HG03571 (cell line): ENCODE data around the gene ZYX.
A peak's percentile ranks its signal among the peaks of the same experiment; 100 is the strongest.

Experiments used
- ATAC-seq: cut with Tn5 transposase; IDR thresholded peaks from one replicate; pipeline ENCODE4 v1.9.1; 2021; ENCODE audit not compliant: unreplicated experiment

ZYX gene, protein sequence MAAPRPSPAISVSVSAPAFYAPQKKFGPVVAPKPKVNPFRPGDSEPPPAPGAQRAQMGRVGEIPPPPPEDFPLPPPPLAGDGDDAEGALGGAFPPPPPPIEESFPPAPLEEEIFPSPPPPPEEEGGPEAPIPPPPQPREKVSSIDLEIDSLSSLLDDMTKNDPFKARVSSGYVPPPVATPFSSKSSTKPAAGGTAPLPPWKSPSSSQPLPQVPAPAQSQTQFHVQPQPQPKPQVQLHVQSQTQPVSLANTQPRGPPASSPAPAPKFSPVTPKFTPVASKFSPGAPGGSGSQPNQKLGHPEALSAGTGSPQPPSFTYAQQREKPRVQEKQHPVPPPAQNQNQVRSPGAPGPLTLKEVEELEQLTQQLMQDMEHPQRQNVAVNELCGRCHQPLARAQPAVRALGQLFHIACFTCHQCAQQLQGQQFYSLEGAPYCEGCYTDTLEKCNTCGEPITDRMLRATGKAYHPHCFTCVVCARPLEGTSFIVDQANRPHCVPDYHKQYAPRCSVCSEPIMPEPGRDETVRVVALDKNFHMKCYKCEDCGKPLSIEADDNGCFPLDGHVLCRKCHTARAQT

DNA sequence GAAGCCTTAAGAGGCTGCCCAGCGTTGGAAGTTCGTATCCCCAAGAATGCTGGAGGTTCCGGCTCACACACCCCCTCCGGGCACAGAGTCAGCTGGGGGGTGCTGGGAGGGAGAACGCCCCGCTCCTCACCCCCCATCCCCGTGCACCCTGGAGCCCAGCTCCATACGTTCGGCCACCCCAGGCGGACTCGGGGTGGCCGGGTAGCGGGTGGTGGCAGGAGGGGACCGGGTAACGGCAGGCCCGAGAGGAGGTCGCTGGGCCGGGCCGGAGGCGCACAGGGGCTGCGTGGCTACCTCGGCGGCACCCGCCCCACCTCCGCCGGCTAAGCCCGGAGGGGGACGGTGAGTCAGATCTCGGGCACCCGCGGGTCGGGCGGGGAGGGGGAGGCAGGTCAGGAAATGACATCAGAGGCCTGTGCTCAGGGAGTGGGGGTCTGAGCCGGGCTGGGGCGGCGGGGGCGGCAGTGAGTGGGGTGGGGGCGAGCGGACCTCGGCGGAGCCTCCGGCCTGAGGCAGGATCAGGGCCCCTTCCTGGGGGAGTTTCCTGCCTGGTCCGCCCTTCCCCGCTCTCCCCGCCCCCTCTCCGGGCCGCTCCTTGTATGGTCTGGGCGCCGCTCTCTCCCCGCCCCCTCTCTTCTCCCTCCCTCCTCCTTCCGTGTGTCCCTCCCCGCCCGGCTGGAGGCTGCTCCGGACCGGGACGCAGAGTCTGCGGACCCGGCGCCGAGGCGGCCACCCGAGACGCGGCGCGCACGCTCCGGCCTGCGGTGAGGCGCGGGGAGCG lies at the start of gene ZYX:
TSS of gene ZYX (plus strand) at position 700 of the 781 bp plus-strand sequence. CDS start 227 bp downstream, outside the sequence.
- ATAC-seq: peak; percentile 80

DNA sequence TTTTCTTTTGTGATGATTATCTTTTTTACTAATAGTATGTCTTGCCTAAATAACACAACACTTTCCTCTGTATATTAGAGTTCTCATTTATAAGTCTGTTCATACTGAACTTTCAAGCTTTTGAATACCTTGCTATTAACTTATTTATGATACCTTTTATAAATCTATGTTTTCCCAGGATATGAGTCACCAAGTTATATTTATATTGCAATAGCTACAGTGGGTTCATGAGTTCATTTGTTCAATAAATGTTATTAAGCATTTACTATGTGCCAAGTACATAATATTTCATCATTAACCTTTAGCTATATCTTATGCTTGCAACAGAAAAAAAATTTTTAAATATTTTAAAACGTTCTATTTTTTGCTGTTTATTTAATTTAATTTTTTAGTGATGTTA lies 46.9 kb upstream of the ZYX start:
- no peak for ATAC-seq

DNA sequence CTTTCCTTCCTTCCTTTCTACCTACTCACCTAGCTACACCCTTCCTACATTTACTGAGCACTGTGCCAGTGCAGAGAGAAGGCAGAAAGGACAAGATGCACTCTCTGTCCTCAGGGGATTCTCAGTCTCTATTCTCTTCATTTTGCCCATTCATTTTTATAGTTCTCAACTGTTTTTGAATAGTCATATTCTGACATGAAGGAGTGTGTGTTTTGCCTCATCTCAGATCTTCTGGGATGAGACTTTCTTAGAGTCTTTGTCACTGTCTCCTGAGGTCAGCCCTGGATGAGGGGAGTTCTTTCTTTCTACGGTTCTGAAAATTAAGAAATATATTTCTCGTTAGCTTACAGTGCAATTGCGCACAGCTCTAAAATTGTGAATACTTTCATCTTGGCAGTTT lies 43.9 kb upstream of the ZYX start:
- no peak for ATAC-seq

DNA sequence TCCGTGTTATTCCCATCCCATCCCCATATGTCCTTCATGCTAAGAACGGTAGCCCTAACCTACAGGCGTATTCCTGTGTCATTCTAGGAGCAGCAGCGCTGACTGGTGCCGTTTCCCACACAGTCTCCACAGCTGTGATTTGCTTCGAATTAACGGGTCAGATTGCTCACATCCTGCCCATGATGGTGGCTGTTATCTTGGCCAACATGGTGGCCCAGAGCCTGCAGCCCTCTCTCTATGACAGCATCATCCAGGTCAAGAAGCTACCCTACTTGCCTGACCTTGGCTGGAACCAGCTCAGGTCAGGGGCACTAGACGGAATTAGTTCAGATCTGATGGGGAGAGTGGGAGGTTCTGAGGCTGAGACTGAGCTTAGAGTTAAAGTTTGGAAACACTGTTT lies 39.3 kb upstream of the ZYX start:
- ATAC-seq: no peak

DNA sequence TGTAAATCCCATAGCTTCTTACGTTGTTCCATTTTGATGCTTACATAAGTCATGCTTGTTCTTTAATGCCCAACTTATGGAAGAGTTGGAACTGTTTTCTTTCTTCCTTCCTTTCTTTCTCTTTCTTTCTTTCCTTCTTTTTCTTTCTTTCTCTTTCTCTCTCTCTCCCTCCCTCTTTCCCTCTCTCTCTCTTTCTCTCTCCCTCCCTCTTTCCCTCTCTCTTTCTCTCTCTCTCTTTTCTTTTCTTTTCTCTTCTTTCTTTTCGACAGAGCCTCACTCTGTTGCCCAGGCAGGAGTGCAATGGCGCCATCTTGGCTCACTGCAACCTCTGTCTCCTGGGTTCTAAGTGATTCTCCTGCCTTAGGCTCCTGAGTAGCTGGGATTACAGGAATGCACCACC lies 37.5 kb upstream of the ZYX start:
- ATAC-seq: no peak

DNA sequence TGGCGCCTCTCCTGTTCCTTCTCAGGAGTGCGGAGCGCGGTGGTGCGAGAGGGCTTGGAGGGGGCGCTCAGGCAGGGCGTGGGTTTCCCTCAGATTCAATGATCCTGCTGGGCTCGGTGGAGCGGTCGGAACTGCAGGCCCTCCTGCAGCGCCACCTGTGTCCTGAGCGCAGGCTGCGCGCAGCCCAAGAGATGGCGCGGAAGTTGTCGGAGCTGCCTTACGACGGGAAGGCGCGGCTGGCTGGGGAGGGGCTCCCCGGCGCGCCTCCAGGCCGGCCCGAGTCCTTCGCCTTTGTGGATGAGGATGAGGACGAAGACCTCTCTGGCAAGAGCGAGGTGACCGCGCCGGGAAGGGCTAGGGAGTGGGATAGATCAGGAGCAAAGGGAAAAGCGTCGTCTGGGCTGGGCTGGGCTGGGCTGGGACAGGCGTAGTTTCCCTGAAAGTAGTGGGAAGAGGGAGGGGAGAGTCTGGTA lies 35.7 kb upstream of the ZYX start:
- ATAC-seq: no peak

DNA sequence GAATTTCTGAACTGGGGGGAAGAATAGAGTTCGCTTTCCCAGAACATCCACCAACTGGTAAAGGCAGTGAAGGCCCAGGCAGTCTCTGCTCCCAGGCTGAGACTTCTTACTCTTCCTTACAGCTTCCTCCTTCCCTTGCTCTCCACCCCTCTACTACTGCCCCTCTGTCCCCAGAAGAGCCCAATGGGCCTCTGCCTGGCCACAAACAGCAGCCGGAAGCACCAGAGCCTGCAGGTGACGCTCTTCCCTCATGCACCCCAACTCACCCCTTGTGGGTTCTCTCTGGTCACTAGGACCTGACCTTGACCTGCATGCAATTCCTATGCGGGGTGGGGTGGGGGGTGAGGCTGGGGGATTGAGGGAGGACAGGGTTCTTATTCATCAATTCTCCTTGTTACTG lies 35.1 kb upstream of the ZYX start:
- no peak for ATAC-seq

DNA sequence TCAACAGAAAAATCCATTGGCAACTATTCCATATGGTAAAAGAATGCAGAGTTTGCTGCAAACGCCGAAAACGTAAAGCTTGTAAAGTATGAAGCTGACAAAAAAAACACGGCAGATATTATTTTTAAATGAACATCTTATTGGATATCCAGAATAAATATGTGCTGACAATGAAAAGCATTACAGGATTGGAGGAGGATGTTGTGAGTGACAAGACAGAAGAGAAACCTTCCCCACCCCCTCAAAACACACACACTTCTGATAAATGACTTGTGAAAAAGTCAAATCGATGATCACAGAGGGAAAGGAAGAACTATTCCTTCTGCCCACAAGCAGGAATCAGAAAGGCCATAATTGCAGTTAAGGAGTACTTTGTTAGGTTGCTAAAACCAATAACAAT lies 33.2 kb upstream of the ZYX start:
- no peak for ATAC-seq

DNA sequence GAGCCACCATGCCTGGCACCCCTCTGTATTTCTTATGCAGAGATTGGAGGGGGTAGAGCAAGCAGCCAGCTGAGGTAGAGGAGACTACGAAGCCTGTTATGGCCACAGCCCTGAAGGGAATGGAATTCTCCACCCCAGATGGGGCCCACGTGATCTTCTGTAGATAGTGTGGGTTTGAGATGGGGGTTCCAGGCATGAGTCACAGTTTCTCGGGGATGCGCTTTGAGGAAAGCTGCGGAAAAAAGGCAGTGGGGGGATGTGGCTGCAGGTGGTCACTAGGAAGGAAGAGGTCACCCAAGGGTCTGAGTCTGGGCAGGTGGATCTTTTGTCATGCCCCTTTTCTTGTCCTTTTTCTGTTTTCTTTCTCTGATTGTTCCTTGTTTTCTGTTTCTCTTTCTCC lies 30.1 kb upstream of the ZYX start:
- no peak for ATAC-seq

DNA sequence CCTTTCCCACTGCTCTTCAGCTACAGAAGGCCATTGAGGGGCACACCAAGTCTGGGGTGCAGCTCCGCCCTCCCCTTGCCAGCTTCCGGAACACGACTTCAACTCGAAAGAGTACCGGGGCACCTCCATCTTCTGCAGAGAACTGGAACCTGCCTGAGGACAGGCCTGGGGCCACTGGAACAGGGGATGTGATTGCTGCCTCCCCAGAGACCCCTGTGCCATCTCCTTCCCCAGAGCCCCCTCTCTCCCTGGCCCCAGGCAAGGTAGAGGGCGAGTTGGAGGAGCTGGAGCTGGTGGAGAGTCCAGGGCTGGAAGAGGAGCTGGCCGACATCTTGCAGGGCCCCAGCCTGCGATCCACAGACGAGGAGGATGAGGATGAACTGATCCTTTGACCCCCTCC lies 29.6 kb upstream of the ZYX start:
- ATAC-seq: no peak

DNA sequence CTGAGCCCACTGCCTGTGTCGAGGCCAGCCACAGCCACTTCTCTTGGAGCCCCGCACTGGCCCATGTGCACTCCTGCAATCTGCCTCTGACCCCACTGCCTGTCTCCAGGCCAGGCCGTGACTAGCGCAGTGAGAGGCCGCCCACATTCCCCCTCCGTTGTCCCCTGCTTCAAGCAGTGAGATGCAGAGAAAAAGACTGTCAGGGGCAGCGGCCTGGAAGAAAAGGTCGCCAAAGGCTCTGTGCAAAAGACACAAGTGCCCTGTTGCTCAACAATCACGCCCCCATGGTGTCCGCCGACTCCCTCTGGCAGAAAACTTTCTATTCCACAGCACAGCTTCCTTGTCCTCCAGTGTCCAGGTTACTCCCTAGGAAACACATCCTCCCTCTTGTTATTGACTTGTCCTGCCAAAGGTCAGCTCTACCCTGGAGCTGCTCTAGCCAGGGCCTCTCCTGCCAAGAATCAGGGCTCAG lies 28.6 kb upstream of the ZYX start:
- ATAC-seq: no peak

DNA sequence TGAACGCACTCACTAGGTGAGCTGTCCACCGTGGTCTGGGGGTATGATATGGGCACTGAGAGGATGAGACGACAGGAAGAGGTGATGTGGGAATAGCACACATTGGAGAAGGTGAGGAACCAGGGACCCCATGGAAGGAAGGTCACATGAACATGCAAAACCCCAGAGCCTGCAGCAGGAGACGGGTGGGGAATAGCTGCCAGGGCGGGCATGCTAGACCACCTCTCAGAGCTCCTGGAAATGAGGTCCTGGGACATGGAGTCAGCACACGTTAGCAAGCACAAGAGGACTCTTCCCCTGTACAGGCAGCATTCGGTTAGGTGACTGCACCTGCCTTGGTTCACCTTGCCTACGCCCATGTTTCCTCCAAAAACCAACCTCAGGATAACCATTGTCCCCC lies 26.8 kb upstream of the ZYX start:
- no peak for ATAC-seq

DNA sequence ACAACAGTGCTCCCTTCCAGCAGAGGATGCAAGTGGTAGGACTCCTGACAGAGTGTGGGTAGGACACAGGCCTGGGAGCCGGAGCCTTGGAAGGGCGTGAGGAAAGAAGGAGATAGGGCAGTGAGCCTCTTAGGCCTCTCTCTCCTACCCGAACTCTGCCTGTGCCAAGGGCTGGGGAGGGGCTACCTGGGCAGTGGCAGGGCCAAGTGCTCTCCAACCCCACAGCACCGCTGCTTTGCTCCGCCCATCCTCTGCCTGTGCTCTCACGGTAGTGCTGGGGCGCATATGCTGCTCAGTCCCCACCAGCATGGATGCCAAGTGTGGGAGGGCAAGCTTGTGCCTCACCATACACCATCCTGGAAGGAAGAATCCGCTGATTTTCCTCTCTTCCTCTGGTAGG lies 26.2 kb upstream of the ZYX start:
- ATAC-seq: no peak

DNA sequence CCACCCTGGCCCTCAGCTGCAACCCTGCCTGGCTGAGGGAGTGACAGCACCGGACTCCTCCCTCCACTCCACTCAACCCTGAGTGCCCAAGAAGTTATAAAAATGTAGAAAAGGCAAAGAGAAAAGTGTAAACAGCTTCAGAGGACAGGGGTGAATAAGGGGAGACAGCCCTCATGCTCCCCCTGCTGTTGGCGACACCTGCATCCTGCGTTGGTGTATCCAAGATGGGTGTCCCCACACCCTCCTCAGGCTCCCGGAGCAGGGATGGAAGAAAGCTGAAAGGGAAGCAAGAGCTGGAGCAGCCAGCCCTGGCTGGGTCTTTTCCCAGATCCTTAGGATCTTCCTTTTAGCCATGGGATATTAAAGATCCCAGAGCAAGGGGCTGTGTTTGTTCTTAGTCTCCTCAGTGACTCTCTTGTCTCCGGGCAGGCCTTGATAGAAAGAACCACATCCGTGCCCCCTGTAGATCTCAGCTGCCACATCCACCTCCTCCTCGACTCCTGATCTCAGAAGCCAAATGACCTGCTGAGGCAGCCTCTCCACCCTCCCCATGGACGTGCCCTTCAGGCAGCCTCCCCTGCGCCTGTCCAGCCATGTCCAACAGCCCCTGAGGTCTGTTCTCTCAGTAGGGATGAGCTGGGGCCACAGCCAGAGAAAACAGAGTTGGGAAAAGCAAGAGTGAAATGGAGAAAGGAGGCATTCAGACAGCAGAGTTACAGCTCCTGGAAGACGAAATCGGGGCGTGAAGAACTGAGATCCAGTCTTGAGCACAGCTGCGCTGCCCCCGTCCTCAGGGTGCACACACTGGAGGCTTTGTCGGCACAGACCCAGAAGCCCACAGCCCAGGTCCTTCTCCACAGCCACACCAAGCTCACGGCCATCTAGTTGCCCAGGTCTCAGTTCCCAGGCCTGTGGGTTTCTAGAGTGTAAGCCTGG lies 25.4 kb upstream of the ZYX start:
- ATAC-seq: no peak

DNA sequence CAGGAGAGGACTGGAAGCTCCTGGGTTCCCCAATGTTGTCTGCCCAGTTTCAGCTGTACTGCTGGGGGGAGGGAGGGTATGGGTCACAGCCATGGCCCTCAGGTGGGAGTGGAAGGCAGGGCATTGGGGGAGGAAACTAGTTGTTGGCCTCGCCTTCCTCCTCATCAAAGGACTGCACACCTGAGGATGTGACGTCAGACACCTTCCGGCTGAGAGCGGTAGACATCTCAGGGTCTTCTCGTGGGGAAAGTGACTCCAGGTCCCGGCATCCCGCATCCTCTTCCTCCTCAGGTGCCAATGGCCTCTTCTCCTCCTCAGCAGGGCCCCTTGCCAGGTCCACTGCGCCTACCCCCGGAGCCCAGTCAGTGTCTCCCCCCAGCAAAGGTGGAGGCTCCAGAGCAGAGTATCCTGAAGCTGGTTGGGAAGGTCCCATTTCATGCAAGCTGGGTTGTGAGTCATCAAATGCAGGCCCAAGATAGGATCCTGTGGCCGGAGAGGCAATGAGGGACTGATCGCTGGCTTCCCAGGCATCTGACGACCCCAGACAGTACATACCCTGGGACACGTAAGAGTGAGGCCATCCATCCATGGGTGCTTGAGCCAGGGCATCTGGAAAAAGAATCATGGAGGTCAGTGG lies 24.6 kb upstream of the ZYX start:
- no peak for ATAC-seq

DNA sequence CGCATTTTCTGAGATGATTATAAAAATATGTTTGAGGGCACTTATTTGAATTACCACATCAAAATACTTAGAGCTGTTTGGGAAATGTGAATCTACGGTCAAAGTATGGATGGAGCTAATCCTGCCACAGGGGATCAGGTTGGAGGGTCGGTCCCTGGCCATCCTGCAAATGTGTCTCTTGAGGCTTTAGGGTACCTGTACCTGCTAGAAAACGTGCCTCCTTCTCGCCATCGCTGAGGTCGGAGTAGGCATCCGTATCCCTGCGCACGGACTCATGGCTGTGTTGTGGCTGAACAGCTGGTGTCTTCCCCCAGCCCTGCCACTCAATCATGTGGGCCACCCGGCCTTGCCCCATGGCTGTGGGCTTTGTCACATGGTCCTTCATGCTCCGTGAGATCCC lies 22.5 kb upstream of the ZYX start:
- no peak for ATAC-seq

DNA sequence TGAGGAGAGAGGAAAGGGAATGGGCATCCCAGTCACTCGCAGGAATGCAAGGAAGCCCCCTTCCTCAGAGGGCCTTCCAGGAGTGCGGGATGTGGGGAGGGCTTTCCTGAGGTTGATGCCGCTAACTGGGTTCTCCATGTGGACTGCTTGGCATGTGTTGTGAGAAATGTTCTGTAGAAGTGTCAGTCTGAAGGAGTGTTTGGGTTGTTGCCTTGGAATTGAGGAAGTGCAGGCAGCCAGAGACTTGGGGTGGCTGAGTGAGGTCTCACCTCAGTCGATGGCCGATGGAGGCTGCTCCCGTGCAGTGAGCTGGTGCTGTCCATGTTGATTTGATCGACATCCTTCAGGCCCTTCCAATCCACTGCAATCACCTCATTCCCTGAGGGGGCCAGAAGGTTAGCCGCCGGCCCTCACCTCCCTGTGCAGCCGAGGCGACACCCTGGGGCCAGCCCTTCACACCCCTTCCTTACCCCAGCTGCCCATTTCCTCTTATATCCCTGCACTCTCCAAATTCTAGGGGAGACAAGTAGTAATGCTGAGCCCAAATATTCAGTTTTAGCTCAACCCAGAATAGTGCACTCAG lies 21.3 kb upstream of the ZYX start:
- ATAC-seq: no peak

DNA sequence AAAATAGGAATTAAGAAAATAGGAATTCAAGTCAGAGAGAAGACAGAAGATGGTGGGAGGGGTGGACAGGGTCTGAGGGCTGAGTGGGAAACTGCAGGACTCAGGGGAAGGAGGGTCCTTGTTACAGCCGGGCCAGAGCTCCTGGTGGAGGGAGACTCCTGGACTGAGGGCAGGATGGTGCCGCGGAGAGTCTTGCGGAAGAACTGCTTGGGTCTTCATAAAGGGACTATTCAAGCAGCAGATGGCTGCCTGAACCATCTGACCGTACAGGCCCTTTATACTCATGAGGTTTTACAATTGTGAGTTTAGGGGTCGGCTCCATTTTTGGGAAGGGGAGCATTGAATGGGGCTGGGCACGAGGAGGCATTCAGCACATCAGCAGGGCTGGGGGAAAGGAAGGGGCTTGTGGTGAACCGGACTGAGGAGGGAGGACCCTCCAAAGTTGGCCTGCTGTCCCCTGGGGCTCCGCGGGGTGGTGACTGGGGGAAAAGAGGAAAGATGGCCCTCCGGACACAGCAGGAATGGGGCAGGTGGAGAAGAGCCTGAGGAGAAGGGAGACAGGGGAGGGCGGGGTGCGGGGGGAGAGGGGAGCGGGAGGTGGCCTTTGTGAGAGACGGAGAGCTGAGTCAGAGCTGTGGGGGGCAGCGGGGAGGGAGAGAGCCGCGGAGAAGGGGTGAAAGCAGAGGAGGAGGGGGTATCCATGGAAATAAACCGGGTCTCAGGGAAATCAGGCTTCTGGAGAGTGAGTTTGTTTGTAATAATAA lies 20.2 kb upstream of the ZYX start:
- ATAC-seq: no peak

DNA sequence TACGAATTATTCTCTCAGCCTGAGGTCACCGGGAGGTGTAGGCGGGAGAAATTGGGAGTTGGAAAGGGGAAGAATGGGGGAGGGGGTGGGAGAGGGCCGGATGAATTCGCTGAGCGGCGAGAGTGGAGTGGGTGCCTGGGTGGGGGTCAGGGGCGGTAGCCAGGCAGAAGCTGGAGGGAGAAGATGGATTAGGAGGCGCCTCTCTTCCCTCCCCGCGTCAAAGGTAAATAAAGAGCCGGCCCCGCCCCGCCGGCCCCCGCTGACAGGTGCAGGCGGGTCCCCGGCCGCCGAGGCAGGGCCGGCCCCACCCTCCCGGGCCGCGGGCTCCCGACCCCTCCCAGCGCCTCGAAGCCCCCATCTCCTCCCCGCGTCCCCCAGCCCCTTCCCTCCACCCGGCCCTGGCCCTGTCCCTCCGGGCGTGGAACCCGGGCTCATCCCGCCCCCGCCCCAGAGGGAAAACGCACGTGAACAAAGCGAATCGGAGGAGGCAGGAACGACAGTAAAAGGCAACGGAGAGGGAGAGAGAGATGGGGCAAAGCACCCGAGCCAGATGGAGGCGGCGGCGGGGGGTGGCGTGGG lies 19.5 kb upstream of the ZYX start:
- ATAC-seq: no peak
